GM21423 (cell line): Measurements from ENCODE around the gene LIN7A.
"Not testable (repeated sequence)": the region's sequence is repeated elsewhere in the genome, so short reads cannot be mapped to it uniquely, and the experiment has no call there.

ENCODE experiments used
- ATAC-seq: cut with Tn5 transposase; IDR thresholded peaks from one replicate; pipeline ENCODE4 v1.9.1; 2021; ENCODE audit warnings: mild to moderate bottlenecking, moderate library complexity; ENCODE audit not compliant: unreplicated experiment

Gene LIN7A

GRCh38 chr12:80924437-80924836 lies 13.3 kb downstream of the LIN7A start:
- no peak for ATAC-seq

- ATAC-seq = no peak
Measured at GRCh38 chr12:80920006-80920405, 17.7 kb downstream of the LIN7A start.

DNA sequence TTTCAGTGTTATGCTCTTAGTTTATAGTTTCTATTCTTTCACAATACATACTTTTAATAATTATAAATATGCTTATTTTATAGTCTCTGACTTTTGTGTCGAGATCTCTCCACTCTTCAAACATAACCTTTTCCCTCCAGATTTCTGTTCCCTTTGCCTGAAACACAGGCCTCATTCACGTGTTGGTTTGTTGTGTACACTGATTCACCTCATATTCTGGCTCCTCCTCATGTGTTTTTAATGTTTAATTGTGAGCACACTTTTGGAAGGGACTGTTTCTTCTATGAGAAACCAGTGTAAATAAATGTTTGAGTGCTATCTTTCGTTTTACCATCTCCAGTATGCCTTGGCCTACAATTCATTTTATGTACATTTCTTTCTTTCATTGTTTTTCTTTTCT lies 20.1 kb downstream of the LIN7A start:
- ATAC-seq = no peak

- no peak for ATAC-seq
Measured at GRCh38 chr12:80912901-80913770, 24.6 kb downstream of the LIN7A start.

- ATAC-seq = no peak
Measured at GRCh38 chr12:80909370-80909769, 28.4 kb downstream of the LIN7A start.

- ATAC-seq = no peak
Measured at GRCh38 chr12:80902711-80903110, 35.0 kb downstream of the LIN7A start.

GRCh38 chr12:80901661-80902060 lies 36.1 kb downstream of the LIN7A start:
- ATAC-seq = no peak

GRCh38 chr12:80895240-80895639 lies 42.5 kb downstream of the LIN7A start:
- ATAC-seq = no peak

DNA sequence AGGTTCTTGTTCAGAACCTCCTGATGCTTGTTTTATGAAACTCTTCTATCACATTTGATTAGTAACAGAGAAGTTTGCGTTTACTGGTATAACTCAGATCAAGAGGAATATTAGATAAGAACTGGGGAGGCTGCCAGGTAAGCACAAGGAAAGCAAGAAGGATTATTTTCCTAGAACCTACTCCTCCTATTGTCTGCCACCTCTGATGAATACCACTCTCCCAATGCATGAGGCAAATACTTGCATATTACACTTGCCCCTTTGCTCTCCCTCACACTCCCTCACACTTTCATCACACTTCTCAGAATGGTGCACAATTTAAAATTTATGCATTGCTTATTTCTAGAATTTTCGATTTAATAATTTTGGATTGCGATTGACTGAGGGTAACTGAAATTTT lies 43.6 kb downstream of the LIN7A start:
- ATAC-seq = no peak

DNA sequence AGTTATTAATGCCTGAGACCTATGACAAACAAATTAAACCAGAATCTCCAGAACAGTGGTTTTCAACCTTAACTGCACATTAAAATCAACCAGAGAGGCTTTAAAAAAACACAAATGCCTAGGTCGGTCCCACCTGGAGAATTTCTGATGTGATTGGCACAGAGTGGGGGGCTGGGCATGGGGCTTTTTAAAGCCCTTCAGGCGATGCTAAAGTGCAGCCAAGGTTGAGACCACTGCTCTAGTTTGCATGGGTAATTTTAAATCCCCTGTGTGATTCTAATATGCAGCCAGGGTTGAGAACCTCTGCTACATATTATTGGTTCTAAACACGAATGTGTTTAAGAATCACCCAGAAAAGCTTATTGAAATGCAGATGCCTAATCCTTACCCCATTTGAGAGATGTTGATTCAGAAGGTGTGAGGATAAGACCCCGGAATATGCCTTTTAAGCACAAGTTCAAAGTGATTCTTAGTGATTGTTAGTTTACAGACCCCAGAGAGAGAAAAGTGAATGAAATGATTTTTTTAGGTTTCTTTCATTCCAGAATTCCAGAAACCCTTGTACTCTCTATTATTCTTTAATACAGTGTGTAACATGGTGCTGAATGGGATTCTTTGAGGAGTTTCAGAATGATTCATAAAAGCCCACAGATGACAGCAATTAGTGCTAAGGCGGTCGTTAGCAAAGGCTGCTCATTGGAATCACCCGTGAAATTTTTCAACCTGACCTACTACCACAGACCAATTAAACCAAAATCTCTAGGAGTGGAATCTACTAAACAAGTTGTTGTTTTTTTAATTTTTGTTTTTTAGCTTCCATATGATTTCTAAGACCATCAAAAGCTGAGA lies 44.9 kb downstream of the LIN7A start:
- ATAC-seq = no peak

GRCh38 chr12:80884651-80885050 lies 53.1 kb downstream of the LIN7A start:
- no peak for ATAC-seq

DNA sequence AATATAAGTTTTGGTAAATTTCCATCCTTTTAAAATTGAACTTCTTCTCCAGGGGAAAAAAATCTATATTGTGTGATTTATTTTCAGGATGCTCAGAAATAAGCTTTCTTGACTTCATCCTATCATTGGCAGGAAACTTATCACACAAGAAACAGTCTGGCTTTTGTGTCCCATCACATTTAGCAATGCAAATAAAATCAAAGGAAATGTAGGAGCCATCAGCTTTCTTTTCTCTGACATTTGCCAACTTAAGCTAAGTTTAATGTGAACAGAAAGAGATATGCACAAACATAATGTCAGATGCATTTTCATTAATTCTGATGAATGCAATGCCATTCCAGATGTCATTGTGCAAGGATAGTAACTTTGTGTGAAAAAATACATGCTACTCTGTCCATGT lies 56.6 kb downstream of the LIN7A start:
- no peak for ATAC-seq

DNA sequence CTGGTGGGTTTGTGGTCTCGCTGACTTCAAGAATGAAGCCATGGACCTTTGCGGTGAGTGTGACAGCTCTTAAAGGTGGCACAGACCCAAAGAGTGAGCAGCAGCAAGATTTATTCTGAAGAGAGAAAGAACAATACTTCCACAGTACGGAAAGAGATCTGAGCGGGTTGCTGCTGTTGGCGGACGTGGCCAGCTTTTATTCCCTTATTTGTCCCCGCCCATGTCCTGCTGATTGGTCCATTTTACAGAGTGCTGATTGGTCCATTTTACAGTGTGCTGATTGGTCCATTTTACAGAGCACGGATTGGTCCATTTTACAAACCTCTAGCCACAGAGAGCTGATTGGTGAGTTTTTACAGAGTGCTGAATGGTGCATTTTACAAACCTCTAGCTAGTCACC lies 59.3 kb downstream of the LIN7A start:
- not testable (repeated sequence) for ATAC-seq

GRCh38 chr12:80877721-80878265 lies 59.9 kb downstream of the LIN7A start:
- no peak for ATAC-seq

- ATAC-seq = no peak
Measured at GRCh38 chr12:80872053-80872452, 65.7 kb downstream of the LIN7A start.

- ATAC-seq = no peak
Measured at GRCh38 chr12:80869264-80869663, 68.5 kb downstream of the LIN7A start.

DNA sequence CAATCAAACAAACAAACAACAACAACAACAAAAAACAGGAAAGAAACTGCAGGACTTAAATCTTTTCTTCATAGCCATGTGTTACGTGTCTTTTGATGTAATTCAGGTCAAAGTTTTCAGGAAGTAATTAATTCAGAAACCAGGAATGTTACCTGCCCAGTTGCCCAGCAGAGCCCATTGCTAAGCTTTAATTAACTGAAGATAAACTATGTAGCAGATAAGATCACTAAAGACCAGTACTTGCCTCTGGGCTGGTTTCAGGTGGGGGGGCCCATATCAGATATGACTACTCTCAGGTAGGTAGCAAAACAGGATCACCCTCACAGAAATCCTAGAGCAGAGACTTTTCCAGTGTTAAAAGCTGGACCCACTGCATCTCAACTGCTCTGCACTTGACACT lies 69.2 kb downstream of the LIN7A start:
- no peak for ATAC-seq

DNA sequence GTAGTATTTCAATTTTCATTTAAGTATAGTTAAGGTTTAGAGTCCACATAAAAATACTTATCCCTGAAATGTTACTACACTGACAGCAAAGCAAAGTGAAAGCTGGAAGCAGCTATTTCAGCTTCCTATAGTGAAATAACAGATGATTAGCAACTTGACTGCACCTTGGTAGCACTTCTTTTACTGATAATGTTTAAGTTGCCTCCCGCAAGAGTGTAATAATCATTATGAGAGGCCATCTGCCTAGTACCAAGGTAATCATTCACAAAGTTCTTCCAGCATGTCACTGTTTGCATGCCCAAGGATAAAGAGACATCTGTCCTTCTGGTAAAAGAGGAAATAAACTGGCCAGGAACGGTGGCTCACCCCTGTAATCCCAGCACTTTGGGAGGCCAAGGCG lies 69.8 kb downstream of the LIN7A start:
- no peak for ATAC-seq

DNA sequence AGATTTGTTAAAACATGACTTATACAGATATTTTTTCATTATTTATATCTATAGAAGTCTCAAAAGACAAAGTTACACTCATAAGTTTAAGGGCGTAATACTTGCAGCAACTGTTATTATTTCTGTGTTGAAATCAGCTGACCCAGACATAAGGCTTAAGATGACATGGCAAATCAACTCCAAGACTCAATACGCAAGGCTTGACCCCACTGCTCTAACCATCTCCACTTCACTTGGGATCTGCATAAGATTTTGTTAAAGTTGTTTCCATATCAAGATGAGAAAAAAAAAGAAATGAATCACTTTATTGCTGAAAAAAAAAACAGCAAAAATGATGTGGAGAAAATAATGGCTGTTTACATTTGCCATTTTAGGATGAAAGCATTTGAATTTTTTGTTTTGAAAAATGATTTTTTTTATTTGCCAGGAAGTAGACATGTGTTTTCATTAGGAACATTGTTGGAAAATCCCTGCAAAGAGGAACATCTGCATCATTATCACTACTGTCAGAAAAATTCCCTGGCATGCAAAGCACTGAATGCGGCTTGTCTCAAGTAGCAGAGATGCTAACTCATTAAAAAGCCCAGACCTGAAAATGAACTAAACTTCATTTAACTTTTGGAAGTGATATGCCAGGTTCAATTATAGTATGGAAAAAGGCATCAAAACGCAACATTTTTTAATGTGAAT lies 73.5 kb downstream of the LIN7A start:
- no peak for ATAC-seq

DNA sequence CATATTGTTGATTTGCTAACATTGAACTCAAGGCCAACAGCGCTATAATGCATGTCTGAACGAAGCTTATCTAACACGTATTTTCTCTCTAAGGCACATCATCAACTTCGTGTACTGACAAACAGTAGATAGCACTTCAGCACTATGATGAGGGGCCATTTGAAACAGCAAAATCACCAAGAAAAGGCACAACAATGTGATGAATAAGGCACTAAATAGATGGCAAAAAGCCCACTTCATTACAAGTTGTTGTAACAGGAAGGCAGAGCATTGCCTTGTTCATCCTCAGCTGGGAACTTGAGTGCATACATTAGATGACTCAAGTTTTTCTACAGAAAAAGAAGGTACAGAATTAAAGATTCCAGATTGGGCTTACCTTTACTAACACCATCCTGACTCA lies 75.2 kb downstream of the LIN7A start:
- ATAC-seq = no peak
